ENCODE data around the gene ACADS.

Gene ACADS

GRCh38 chr12:120712610-120713009 lies 13.0 kb upstream of the ACADS start:
- H3K36me3 ChIP-seq (ENCODE audit: control insufficient read depth, insufficient read depth, low read length) = peaks cover 21% of the 10 kb centered on the region
- no peak overlapping the region for H3K27ac ChIP-seq (ENCODE audit: insufficient read depth, low read length, poor library complexity, severe bottlenecking)
- H3K4me1 ChIP-seq (ENCODE audit: control insufficient read depth, insufficient read depth, low read length, poor library complexity, severe bottlenecking) = peaks cover 15% of the 10 kb centered on the region
- no peak overlapping the region for H3K4me3 ChIP-seq (ENCODE audit: insufficient read depth, low read depth, low read length, poor library complexity, severe bottlenecking)
- DNase-seq = no peak
- H3K9me3 ChIP-seq (ENCODE audit: control insufficient read depth, low read length) = no peaks in the 10 kb centered on the region
- no peaks in the 10 kb centered on the region for H3K27me3 ChIP-seq (replicated peaks; ENCODE audit: control insufficient read depth, insufficient read depth, low read length, poor library complexity, severe bottlenecking)

GRCh38 chr12:120713861-120714482 lies 11.7 kb upstream of the ACADS start:
- H3K4me1 ChIP-seq (ENCODE audit: control insufficient read depth, insufficient read depth, low read length, poor library complexity, severe bottlenecking) = peaks cover 15% of the 10 kb centered on the region
- no peaks in the 10 kb centered on the region for H3K27me3 ChIP-seq (replicated peaks; ENCODE audit: control insufficient read depth, insufficient read depth, low read length, poor library complexity, severe bottlenecking)
- no peak overlapping the region for H3K4me3 ChIP-seq (ENCODE audit: insufficient read depth, low read depth, low read length, poor library complexity, severe bottlenecking)
- peak; percentile 39 to 71 (median 51) for DNase-seq
- H3K27ac ChIP-seq (ENCODE audit: insufficient read depth, low read length, poor library complexity, severe bottlenecking) = no peak overlapping the region
- no peaks in the 10 kb centered on the region for H3K9me3 ChIP-seq (ENCODE audit: control insufficient read depth, low read length)
- peaks cover 32% of the 10 kb centered on the region for H3K36me3 ChIP-seq (ENCODE audit: control insufficient read depth, insufficient read depth, low read length)

DNA sequence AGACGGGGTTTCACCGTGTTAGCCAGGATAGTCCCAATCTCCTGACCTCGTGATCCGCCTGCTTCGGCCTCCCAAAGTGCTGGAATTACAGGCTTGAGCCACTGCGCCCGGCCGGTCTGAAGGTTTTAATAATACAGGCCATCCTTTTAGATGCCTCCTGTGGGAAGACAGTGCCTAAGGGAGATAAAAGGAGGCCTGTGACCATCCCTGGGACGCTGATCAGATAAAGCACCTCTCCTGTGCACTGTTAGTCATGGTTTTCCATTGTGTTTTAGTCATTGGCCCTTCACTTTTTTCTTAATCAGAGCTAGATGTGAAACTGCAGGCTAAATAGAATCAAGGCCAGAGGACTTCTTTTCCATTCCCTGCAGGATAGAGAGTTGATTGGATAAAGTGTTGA lies 7.6 kb upstream of the ACADS start:
- no peaks in the 10 kb centered on the region for H3K9me3 ChIP-seq (ENCODE audit: control insufficient read depth, low read length)
- peaks cover 55% of the 10 kb centered on the region for H3K36me3 ChIP-seq (ENCODE audit: control insufficient read depth, insufficient read depth, low read length)
- H3K4me1 ChIP-seq (ENCODE audit: control insufficient read depth, insufficient read depth, low read length, poor library complexity, severe bottlenecking) = peaks cover 6% of the 10 kb centered on the region
- no peaks in the 10 kb centered on the region for H3K27me3 ChIP-seq (replicated peaks; ENCODE audit: control insufficient read depth, insufficient read depth, low read length, poor library complexity, severe bottlenecking)
- DNase-seq = no peak
- no peak overlapping the region for H3K4me3 ChIP-seq (ENCODE audit: insufficient read depth, low read depth, low read length, poor library complexity, severe bottlenecking)
- no peak overlapping the region for H3K27ac ChIP-seq (ENCODE audit: insufficient read depth, low read length, poor library complexity, severe bottlenecking)

DNA sequence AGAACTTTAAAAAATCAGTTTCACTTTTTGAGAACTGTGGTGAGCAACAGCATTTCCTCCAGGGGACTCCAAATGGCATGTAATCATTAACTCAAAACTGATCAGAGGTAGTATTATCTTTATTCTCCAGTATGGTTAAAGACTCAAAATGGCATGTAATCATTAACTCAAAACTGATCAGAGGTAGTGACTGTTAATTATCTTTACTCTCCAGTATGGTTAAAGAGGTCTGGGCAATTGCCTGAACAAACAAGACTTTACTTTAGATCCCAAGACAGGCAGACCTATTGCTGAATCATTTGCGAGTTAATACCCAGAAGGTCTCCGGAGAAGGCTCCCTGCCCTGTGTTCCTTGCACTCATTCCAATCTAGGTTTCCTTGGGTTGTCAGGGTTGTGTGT lies 6.6 kb upstream of the ACADS start:
- H3K9me3 ChIP-seq (ENCODE audit: control insufficient read depth, low read length) = no peaks in the 10 kb centered on the region
- H3K36me3 ChIP-seq (ENCODE audit: control insufficient read depth, insufficient read depth, low read length) = peaks cover 55% of the 10 kb centered on the region
- DNase-seq = no peak
- H3K27ac ChIP-seq (ENCODE audit: insufficient read depth, low read length, poor library complexity, severe bottlenecking) = no peak overlapping the region
- no peaks in the 10 kb centered on the region for H3K27me3 ChIP-seq (replicated peaks; ENCODE audit: control insufficient read depth, insufficient read depth, low read length, poor library complexity, severe bottlenecking)
- no peaks in the 10 kb centered on the region for H3K4me1 ChIP-seq (ENCODE audit: control insufficient read depth, insufficient read depth, low read length, poor library complexity, severe bottlenecking)
- H3K4me3 ChIP-seq (ENCODE audit: insufficient read depth, low read depth, low read length, poor library complexity, severe bottlenecking) = no peak overlapping the region

- Histone ChIP-seq H3K36me3 (ENCODE audit: control insufficient read depth, insufficient read depth, low read length) (peaks cover 51% of the 10 kb centered on the region), H3K27me3 (replicated peaks; ENCODE audit: control insufficient read depth, insufficient read depth, low read length, poor library complexity, severe bottlenecking) (no peaks in the 10 kb centered on the region)
Observed at GRCh38 chr12:120719496-120720233, 6.0 kb upstream of the ACADS start.

DNA sequence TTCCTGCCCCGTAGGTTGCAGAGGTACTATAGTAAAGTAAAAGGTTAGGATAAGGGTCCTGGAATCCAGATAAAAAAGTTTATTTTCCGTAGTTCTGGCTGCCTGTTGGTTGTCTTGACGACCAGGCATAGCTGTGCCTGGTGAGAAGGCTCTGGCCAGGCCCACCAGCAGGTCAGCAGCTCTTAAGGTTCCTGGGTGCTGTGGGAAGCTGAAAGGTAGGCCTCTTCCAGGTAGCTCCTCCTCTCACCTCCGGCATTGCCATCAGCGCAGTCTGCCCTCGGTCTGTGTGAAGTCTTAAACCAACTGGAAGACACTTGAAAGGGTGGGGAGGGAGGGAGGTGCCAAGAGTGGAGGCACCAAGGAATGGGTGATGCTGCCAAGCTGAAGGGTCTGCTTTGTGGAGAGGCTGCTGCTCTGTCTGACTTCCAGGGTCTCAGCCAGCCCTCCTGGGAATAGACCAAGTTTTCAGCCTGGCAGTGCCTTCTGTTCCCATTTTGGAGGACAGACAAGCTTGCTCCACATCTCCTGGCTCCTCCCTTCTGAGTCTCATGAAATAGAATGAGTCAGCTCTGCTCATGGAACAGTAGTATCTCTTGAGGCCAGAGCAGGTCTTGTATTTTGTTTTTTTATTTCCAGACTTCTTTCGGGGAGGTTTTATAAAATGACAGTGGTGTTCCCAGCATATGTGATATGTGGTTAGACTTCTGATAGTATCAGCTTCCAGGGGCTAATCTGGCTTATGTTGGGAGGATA lies 5.2 kb upstream of the ACADS start:
- Histone ChIP-seq H3K4me3 (ENCODE audit: insufficient read depth, low read depth, low read length, poor library complexity, severe bottlenecking) (no peak overlapping the region), H3K27ac (ENCODE audit: insufficient read depth, low read length, poor library complexity, severe bottlenecking) (no peak overlapping the region), H3K4me1 (ENCODE audit: control insufficient read depth, insufficient read depth, low read length, poor library complexity, severe bottlenecking) (peaks cover 9% of the 10 kb centered on the region), H3K27me3 (replicated peaks; ENCODE audit: control insufficient read depth, insufficient read depth, low read length, poor library complexity, severe bottlenecking) (no peaks in the 10 kb centered on the region), H3K36me3 (ENCODE audit: control insufficient read depth, insufficient read depth, low read length) (peaks cover 50% of the 10 kb centered on the region), H3K9me3 (ENCODE audit: control insufficient read depth, low read length) (no peaks in the 10 kb centered on the region)
- no peak for DNase-seq

More at GRCh38 chr12:120719496-120720233, 6.0 kb upstream of the ACADS start:
- Histone ChIP-seq H3K9me3 (ENCODE audit: control insufficient read depth, low read length) (no peaks in the 10 kb centered on the region), H3K27ac (ENCODE audit: insufficient read depth, low read length, poor library complexity, severe bottlenecking) (no peak overlapping the region), H3K4me1 (ENCODE audit: control insufficient read depth, insufficient read depth, low read length, poor library complexity, severe bottlenecking) (peaks cover 2% of the 10 kb centered on the region), H3K4me3 (ENCODE audit: insufficient read depth, low read depth, low read length, poor library complexity, severe bottlenecking) (no peak overlapping the region)
- DNase-seq = no peak

DNA sequence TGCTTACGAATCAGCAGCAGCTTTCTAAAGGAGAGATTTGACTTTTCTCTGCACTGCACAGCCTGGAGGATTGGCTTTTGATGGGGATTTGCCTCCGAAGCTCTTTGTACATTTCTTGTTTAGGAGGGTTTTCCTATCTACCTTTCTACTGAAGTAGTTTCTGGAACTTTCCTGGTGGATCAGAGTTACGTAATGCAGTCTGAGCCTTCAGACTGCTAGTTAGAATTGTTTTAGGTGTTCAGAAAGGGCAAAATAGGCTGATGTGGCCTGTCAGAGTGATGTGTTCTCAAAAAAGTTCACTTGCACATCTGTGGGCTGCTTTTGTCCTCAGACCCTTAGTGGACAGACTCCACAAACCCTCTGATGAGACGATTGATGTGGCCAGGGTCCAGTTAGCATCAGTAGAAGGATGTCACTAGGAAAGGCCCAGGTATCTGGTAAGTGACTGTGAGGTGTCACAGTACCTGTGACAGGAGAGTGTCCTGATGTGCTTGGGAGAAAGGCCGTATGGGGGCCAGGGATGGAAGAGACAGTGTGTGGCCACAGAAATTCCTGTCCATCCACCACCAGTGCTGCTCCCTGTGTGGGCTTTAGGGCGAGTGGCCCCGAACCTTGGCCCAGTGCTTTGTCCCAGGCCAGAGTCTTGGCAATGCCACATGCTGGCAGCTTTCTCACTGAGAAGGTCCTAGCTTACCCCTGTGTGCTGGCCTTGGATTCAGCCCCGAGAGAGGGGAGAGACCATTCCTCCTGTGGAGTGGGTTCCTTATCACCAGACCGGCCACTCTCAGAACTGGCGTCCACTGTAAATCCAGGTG lies 4.4 kb upstream of the ACADS start:
- Histone ChIP-seq H3K4me1 (ENCODE audit: control insufficient read depth, insufficient read depth, low read length, poor library complexity, severe bottlenecking) (peaks cover 9% of the 10 kb centered on the region), H3K27ac (ENCODE audit: insufficient read depth, low read length, poor library complexity, severe bottlenecking) (no peak overlapping the region), H3K4me3 (ENCODE audit: insufficient read depth, low read depth, low read length, poor library complexity, severe bottlenecking) (no peak overlapping the region), H3K27me3 (replicated peaks; ENCODE audit: control insufficient read depth, insufficient read depth, low read length, poor library complexity, severe bottlenecking) (no peaks in the 10 kb centered on the region), H3K36me3 (ENCODE audit: control insufficient read depth, insufficient read depth, low read length) (peaks cover 46% of the 10 kb centered on the region), H3K9me3 (ENCODE audit: control insufficient read depth, low read length) (no peaks in the 10 kb centered on the region)
- DNase-seq = no peak

DNA sequence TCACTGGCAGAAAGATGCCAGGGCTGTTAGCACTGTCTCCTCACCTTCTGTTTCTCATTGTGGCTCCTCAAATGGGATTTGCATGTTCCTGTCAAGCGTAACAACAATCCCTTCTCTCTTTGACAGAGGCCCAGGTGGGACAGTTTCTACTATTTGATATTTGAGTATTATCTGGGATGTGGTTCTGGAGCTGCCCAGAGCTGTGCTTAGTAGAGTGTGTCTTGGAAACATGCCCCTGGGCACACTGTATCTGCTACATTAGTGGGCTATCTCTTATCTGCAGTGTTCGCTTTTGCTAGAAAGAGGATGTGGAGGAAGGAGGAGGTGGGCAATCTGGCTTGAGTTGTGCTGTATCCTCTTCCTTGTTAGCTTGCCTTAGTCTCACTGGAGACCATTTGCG lies 3.8 kb upstream of the ACADS start:
- H3K27ac ChIP-seq (ENCODE audit: insufficient read depth, low read length, poor library complexity, severe bottlenecking) = no peak overlapping the region
- no peak for DNase-seq
- no peaks in the 10 kb centered on the region for H3K27me3 ChIP-seq (replicated peaks; ENCODE audit: control insufficient read depth, insufficient read depth, low read length, poor library complexity, severe bottlenecking)
- no peak overlapping the region for H3K4me3 ChIP-seq (ENCODE audit: insufficient read depth, low read depth, low read length, poor library complexity, severe bottlenecking)
- no peaks in the 10 kb centered on the region for H3K9me3 ChIP-seq (ENCODE audit: control insufficient read depth, low read length)
- peaks cover 39% of the 10 kb centered on the region for H3K36me3 ChIP-seq (ENCODE audit: control insufficient read depth, insufficient read depth, low read length)
- peaks cover 9% of the 10 kb centered on the region for H3K4me1 ChIP-seq (ENCODE audit: control insufficient read depth, insufficient read depth, low read length, poor library complexity, severe bottlenecking)

GRCh38 chr12:120722784-120723183 lies 2.8 kb upstream of the ACADS start:
- Histone ChIP-seq H3K36me3 (ENCODE audit: control insufficient read depth, insufficient read depth, low read length) (peaks cover 35% of the 10 kb centered on the region), H3K27me3 (replicated peaks; ENCODE audit: control insufficient read depth, insufficient read depth, low read length, poor library complexity, severe bottlenecking) (no peaks in the 10 kb centered on the region), H3K4me1 (ENCODE audit: control insufficient read depth, insufficient read depth, low read length, poor library complexity, severe bottlenecking) (peaks cover 9% of the 10 kb centered on the region), H3K9me3 (ENCODE audit: control insufficient read depth, low read length) (no peaks in the 10 kb centered on the region), H3K4me3 (ENCODE audit: insufficient read depth, low read depth, low read length, poor library complexity, severe bottlenecking) (no peak overlapping the region), H3K27ac (ENCODE audit: insufficient read depth, low read length, poor library complexity, severe bottlenecking) (no peak overlapping the region)
- DNase-seq = no peak

All from effector memory CD4-positive, alpha-beta T cell (primary cell).